HCT116 (cell line): ENCODE data around the gene LRRC43. TPM values are rescaled to one million over a fixed set of nuclear protein-coding genes. Genes with fewer than 3 reads are reported as not detected.

ENCODE experiments used
- ATAC-seq: fragments of 200-7000 bp; cut with Tn5 transposase; 2 replicates; pipeline ENCODE4 v1.9.1; 2020; ENCODE audit warnings: mild to moderate bottlenecking, moderate library complexity
- BruUV-seq: library from RNA; stranded (reverse); fragments of 400-500 nt; replicated peaks from 2 replicates; lab custom pipeline; 2021; lab: Mats Ljungman, UMichigan
- CTCF ChIA-PET: fragments of 300-600 bp; sonication (Branson Sonifier 250); formaldehyde crosslinking; loops from one replicate; lab custom pipeline; 2021; ENCODE audit warnings: antibody characterized with exemption; lab: Charles Lee
- POLR2A ChIA-PET: fragments of 300-600, 350-600 bp; sonication (Branson Sonifier 250); formaldehyde crosslinking; loops from one replicate; lab custom pipeline; 2021; ENCODE audit warnings: antibody characterized with exemption; lab: Charles Lee
- RAD21 ChIA-PET, 2 experiments: fragments of 300-600 bp; sonication (Branson Sonifier 250); formaldehyde crosslinking; loops; one replicate each; lab custom pipeline; 2023; ENCODE audit warnings: low total read pairs in 2 of 2; ENCODE audit not compliant: uncharacterized antibody in 2 of 2, unreplicated experiment in 2 of 2, low non-redundant PET in 1 of 2; lab: Charles Lee
- DNase-seq: peaks from one replicate; pipeline ENCODE4 v3.0.0-alpha.2; 2010; ENCODE audit warnings: low read depth, low spot score
- H2AFZ ChIP-seq: fragments of 200-600 bp; shearing (Covaris generic), sonication (generic); 2 replicates; pipeline ENCODE4 v1.6.1; 2017; ENCODE audit warnings: low read depth, mixed run types, mixed read lengths, antibody characterized with exemption, low read length; ENCODE audit not compliant: poor library complexity, severe bottlenecking
- H3K27ac ChIP-seq: 2 replicates; pipeline ENCODE4 v1.5.1; 2012; ENCODE audit warnings: low read depth, low read length
- H3K27me3 ChIP-seq: fragments of 200-600 bp; sonication (generic); 2 replicates; pipeline ENCODE4 v1.6.1; 2016; ENCODE audit warnings: mixed run types, low read length, mixed read lengths; ENCODE audit not compliant: insufficient read depth
- H3K36me3 ChIP-seq, 2 experiments: fragments of 200-500 bp in 1 of 2; fragments of 200-600 bp in 1 of 2; sonication (Bioruptor generic) in 1 of 2; sonication (generic) in 1 of 2; 2 replicates each; pipeline versions ENCODE4 v1.5.1 to v1.6.1; 2014 to 2016; ENCODE audit warnings: low read length in 2 of 2, inconsistent platforms in 1 of 2, mixed read lengths in 1 of 2, mixed run types in 1 of 2; ENCODE audit not compliant: insufficient read depth in 2 of 2, control insufficient read depth in 1 of 2
- H3K4me1 ChIP-seq, 2 experiments: fragments of 200-600 bp in 1 of 2; sonication (generic) in 1 of 2; 2 replicates each; pipeline versions ENCODE4 v1.5.1 to v1.6.1; 2012 to 2017; ENCODE audit warnings: low read length in 2 of 2, inconsistent platforms in 1 of 2, mild to moderate bottlenecking in 1 of 2, mixed read lengths in 1 of 2, mixed run types in 1 of 2, moderate library complexity in 1 of 2; ENCODE audit not compliant: insufficient read depth in 2 of 2, control insufficient read depth in 1 of 2
- H3K4me2 ChIP-seq: fragments of 200-600 bp; sonication (generic); 2 replicates; pipeline ENCODE4 v1.6.1; 2017; ENCODE audit warnings: mixed run types, low read length, mixed read lengths
- H3K4me3 ChIP-seq, 2 experiments: fragments of 200-600 bp in 1 of 2; sonication (generic) in 1 of 2; replicated peaks in 1 of 2; 2 replicates each; pipeline ENCODE4 v1.5.1; 2011 to 2016; ENCODE audit warnings: low read length in 2 of 2, control low read depth in 1 of 2, low read depth in 1 of 2, mild to moderate bottlenecking in 1 of 2, mixed read lengths in 1 of 2, mixed run types in 1 of 2
- H3K79me2 ChIP-seq: fragments of 200-600 bp; sonication (generic); 2 replicates; pipeline ENCODE4 v1.6.1; 2017; ENCODE audit warnings: mild to moderate bottlenecking, mixed run types, low read length, moderate library complexity, mixed read lengths; ENCODE audit not compliant: insufficient read depth
- H3K9ac ChIP-seq: fragments of 200-600 bp; sonication (generic); 2 replicates; pipeline ENCODE4 v1.6.1; 2016; ENCODE audit warnings: low read length, mixed read lengths
- H3K9me2 ChIP-seq: fragments of 200-600 bp; sonication (generic), shearing (Covaris generic); 2 replicates; pipeline ENCODE4 v1.6.1; 2017; ENCODE audit warnings: mixed run types, mild to moderate bottlenecking, moderate library complexity; ENCODE audit not compliant: insufficient read depth
- H3K9me3 ChIP-seq, 2 experiments: fragments of 200-500 bp in 1 of 2; fragments of 200-600 bp in 1 of 2; sonication (Bioruptor generic) in 1 of 2; sonication (generic) in 1 of 2; 2 replicates each; pipeline ENCODE4 v1.6.1; 2014 to 2017; ENCODE audit warnings: low read length in 2 of 2, mixed read lengths in 2 of 2, inconsistent platforms in 1 of 2, low read depth in 1 of 2, mild to moderate bottlenecking in 1 of 2, mixed run types in 1 of 2, moderate library complexity in 1 of 2; ENCODE audit not compliant: control insufficient read depth in 1 of 2, insufficient read depth in 1 of 2
- H4K20me1 ChIP-seq: fragments of 200-600 bp; sonication (generic), shearing (Covaris generic); 2 replicates; pipeline ENCODE4 v1.6.1; 2017; ENCODE audit warnings: mixed run types, mild to moderate bottlenecking, moderate library complexity; ENCODE audit not compliant: insufficient read depth
- ATF3 ChIP-seq: IDR thresholded peaks from 2 replicates; pipeline ENCODE4 v1.6.1; 2012
- CTCF ChIP-seq, 3 experiments: fragments of 200-600 bp in 1 of 3; sonication (generic) in 1 of 3; IDR thresholded peaks in 2 of 3; conservative IDR thresholded peaks in 1 of 3; 2 replicates each; pipeline ENCODE4 v1.5.1; 2012 to 2017; ENCODE audit warnings: low read depth in 2 of 3, low read length in 2 of 3, antibody characterized with exemption in 1 of 3, borderline replicate concordance in 1 of 3, control low read depth in 1 of 3, mild to moderate bottlenecking in 1 of 3, mixed read lengths in 1 of 3, mixed run types in 1 of 3, moderate library complexity in 1 of 3; ENCODE audit not compliant: insufficient read depth in 1 of 3
- ELF1 ChIP-seq: IDR thresholded peaks from 2 replicates; pipeline ENCODE4 v1.6.1; 2012; ENCODE audit warnings: low read depth, borderline replicate concordance
- EZH2 ChIP-seq: fragments of 200-600 bp; sonication (generic); IDR thresholded peaks from 2 replicates; pipeline ENCODE4 v1.6.1; 2017; ENCODE audit warnings: antibody characterized with exemption, mixed run types
- FOSL1 ChIP-seq: IDR thresholded peaks from 2 replicates; pipeline ENCODE4 v1.6.1; 2012; ENCODE audit warnings: low read depth
- JUND ChIP-seq: IDR thresholded peaks from 2 replicates; pipeline ENCODE4 v1.6.1; 2012
- POLR2A ChIP-seq: IDR thresholded peaks from 2 replicates; pipeline ENCODE4 v1.7.0; 2011; ENCODE audit warnings: borderline replicate concordance; ENCODE audit not compliant: insufficient read depth, insufficient read length; ENCODE audit errors: extremely low read depth
- POLR2AphosphoS5 ChIP-seq: IDR thresholded peaks from 2 replicates; pipeline ENCODE4 v1.6.1; 2011; ENCODE audit warnings: mild to moderate bottlenecking, low read depth, low read length, moderate library complexity
- RAD21 ChIP-seq: IDR thresholded peaks from 2 replicates; pipeline ENCODE4 v1.6.1; 2012; ENCODE audit warnings: low read depth, mild to moderate bottlenecking
- REST ChIP-seq: IDR thresholded peaks from 2 replicates; pipeline ENCODE4 v1.6.1; 2012; ENCODE audit warnings: low read depth
- SRF ChIP-seq: IDR thresholded peaks from 2 replicates; pipeline ENCODE4 v1.6.1; 2012; ENCODE audit warnings: low read depth
- TCF7L2 ChIP-seq: IDR thresholded peaks from 2 replicates; pipeline ENCODE4 v1.7.0; 2011; ENCODE audit warnings: borderline replicate concordance, inconsistent platforms; ENCODE audit not compliant: insufficient read depth, insufficient read length; ENCODE audit errors: extremely low read depth
- ZFX ChIP-seq: fragments of 450-650 bp; IDR thresholded peaks from 2 replicates; pipeline ENCODE4 v1.6.1; 2017
- intact Hi-C: fragments of 100-400 bp; cut with micrococcal nuclease; formaldehyde crosslinking; loops from 2 replicates; pipeline ENCODE4 v1.10.0; 2022
- total RNA-seq: library from RNA; stranded (reverse); gene quantifications from one replicate; pipeline ENCODE4 v1.2.1, GENCODE V29; 2021; ENCODE audit not compliant: unreplicated experiment

The LRRC43 gene
- total RNA-seq, 1 experiment from 2014 or later = not detected

- Histone ChIP-seq H3K9ac (no peak overlapping the region), H3K4me3 (no peak overlapping the region), H3K27ac (no peak overlapping the region), H3K4me1 (no peaks in the 10 kb centered on the region), H3K36me3 (peaks cover 7 to 25% of the 10 kb centered on the region in 2 experiments; a peak in 3 of 4 replicates), H3K9me2 (no peaks in the 10 kb centered on the region), H4K20me1 (no peaks in the 10 kb centered on the region), H3K79me2 (no peaks in the 10 kb centered on the region), H2AFZ (no peak overlapping the region), H3K27me3 (no peaks in the 10 kb centered on the region), H3K4me2 (no peak overlapping the region), H3K9me3 (no peaks in the 10 kb centered on the region)
- CTCF ChIA-PET = no interaction called here
- RAD21 ChIA-PET = no interaction called here
- BruUV-seq = no TSS peak
- no peak for ATAC-seq
- TF ChIP-seq ZFX (no peak), TCF7L2 (no peak), ELF1 (no peak), EZH2 (no peak), POLR2A (no peak), ATF3 (no peak), FOSL1 (no peak), CTCF (IDR thresholded peaks at IDR 0.05 in 2 of 3, conservative IDR thresholded peaks at IDR 0.05 in 1 of 3; ENCODE audit: borderline replicate concordance in 1 of 3, insufficient read depth in 1 of 3, low read depth in 2 of 3, low read length in 2 of 3) (no peak), SRF (no peak), REST (no peak), RAD21 (no peak), JUND (no peak), POLR2AphosphoS5 (no peak)
- intact Hi-C loops = no loop called here
- POLR2A ChIA-PET = no interaction called here
- no peak for DNase-seq
Measured at GRCh38 chr12:122140467-122141257, 42.3 kb upstream of the LRRC43 start.
